Dendritic cell treated with granulocyte-macrophage colony-stimulating factor and Interleukin-4, amounts not matched to agents 40 ng/mL and 50 ng/mL, for 4 days (primary cell): Measurements from ENCODE around the gene SYNPO.
A peak's percentile ranks its signal among the peaks of the same experiment; 100 is the strongest.

Experiments
- H3K27ac Mint-ChIP-seq: one replicate; pipeline ENCODE4 v1.8.0; 2022; ENCODE audit warnings: mild to moderate bottlenecking, mixed read lengths
- H3K27me3 Mint-ChIP-seq: one replicate; pipeline ENCODE4 v1.8.0; 2022; ENCODE audit warnings: mild to moderate bottlenecking, mixed read lengths
- H3K36me3 Mint-ChIP-seq: one replicate; pipeline ENCODE4 v1.8.0; 2022; ENCODE audit warnings: low read depth, mixed read lengths
- H3K4me1 Mint-ChIP-seq: one replicate; pipeline ENCODE4 v1.8.0; 2022; ENCODE audit warnings: low read depth, mixed read lengths
- H3K4me3 Mint-ChIP-seq: one replicate; pipeline ENCODE4 v1.8.0; 2022; ENCODE audit warnings: mild to moderate bottlenecking, moderate library complexity, mixed read lengths
- H3K9me3 Mint-ChIP-seq: one replicate; pipeline ENCODE4 v1.8.0; 2022; ENCODE audit warnings: mixed read lengths
- intact Hi-C: fragments of 100-400 bp; cut with micrococcal nuclease; formaldehyde crosslinking; loops from one replicate; pipeline ENCODE4 v1.15.0; 2022

SYNPO gene

DNA sequence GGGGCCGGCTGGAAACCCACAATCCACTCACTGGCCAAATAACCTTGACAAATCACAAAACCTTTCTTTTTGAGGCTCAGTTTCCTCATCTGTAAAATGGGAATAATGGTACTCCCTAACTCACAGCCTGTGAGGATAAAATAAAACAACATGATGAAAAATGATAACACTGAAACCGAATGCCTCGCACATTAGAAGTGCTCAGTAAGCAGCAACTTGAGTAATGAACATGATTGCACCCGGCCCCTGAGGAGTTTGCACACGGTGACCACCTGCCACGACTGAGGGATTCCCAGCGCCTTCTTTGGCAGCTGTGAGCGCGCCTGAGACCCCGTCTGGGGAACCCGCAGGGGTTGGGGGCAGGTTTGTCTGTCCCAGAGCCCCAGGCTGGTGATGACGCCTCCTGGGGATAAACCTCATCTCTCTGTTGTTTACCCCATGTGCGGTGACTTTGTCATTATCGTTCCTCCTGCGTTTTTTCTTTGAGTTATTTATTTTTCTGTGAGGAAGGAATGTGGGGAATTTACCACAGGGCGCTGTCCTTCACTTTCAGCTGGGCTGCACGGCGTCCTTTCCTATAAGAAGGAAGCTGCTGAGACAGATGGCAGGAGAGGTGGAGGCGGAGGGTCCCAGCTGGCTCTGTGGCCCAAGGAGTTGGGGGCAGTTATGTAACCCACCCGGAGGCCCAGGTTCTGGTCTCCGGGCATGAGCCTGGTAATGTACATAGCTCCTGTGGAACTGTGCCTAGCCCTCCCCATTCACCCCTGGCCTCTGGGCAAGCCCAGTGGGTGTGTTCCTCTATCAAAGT, 3.0 kb upstream of the SYNPO start:
- H3K4me1 Mint-ChIP-seq, result peaks cover 45% of the 10 kb centered on the region
- intact Hi-C loops, result no loop called here
- peaks cover 26% of the 10 kb centered on the region for H3K27me3 Mint-ChIP-seq

DNA sequence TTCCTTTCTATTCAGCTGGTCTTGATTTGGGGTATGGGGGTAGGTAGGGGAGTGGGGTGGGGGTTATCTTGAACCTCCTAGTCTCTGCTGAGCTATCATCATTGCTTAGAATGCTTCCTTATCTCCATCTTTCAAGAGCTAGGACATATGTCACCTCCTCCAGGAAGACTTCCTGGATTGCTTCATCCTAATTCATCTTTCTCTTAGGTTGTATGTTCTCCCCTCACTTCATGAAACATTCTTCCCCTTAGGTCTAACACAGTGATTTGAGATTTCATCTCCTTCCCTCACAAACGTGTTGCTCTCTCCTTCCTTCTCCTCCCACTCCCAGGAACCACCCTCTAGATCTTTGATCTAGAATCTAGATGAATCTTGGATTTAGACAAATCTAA, 2.4 kb upstream of the SYNPO start:
- intact Hi-C loops, result no loop called here
- H3K9me3 Mint-ChIP-seq, result no peaks in the 10 kb centered on the region
- H3K27ac Mint-ChIP-seq, result no peak overlapping the region
- H3K36me3 Mint-ChIP-seq, result no peaks in the 10 kb centered on the region
- peaks cover 28% of the 10 kb centered on the region for H3K27me3 Mint-ChIP-seq
- peaks cover 45% of the 10 kb centered on the region for H3K4me1 Mint-ChIP-seq
- H3K4me3 Mint-ChIP-seq, result no peak overlapping the region

More for the DNA sequence above, 3.0 kb upstream of the SYNPO start:
- H3K36me3 Mint-ChIP-seq, result no peaks in the 10 kb centered on the region
- H3K9me3 Mint-ChIP-seq, result no peaks in the 10 kb centered on the region
- H3K27ac Mint-ChIP-seq, result no peak overlapping the region
- H3K4me3 Mint-ChIP-seq, result no peak overlapping the region

DNA sequence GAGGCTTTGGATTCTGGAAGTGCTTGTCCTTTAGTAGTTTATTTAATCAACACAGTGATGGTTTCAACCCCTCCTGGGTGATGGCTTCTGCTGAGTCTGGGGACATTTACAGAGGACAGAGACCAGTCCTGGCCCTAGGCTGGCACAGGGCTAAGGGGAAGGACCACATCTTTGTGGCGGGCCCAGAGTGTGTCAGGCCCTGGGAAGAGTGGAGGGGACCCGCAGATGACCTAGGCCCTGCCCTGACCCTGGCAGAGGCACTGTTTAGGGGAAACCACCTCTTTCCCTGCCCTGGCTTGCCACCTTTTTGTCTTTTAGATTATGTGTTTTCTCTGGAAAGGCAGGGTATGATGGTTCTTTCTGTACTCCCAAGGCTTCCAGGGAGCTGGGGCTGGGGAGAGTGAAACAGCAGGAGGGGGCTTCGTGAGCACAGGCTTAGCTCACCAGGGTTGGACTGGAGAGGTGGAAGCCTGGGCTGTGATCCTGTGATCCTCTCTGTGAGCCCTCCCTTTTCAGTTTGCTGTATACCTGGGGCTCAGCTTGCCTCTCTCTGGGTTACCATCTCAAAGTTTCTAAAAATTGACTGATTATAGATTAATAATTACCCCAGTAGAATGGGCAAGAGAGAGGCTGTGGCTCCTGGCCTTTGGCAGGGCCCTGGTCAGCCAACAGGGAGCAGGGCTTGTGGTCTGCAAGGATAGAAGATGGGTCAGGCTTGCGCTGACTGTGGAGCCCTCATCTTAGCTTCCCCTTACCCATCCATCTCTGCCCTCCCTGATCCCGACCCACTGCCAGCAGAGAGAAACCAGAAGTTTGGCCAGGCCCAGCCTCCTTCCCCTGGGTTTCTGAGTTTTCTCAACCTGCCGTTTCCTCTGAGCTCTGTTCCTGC, 1.7 kb upstream of the SYNPO start:
- H3K4me3 Mint-ChIP-seq, result no peak overlapping the region
- no peak overlapping the region for H3K27ac Mint-ChIP-seq
- no peaks in the 10 kb centered on the region for H3K36me3 Mint-ChIP-seq
- H3K27me3 Mint-ChIP-seq, result peaks cover 28% of the 10 kb centered on the region
- H3K9me3 Mint-ChIP-seq, result no peaks in the 10 kb centered on the region
- peaks cover 45% of the 10 kb centered on the region for H3K4me1 Mint-ChIP-seq
- intact Hi-C loops, result no loop called here

DNA sequence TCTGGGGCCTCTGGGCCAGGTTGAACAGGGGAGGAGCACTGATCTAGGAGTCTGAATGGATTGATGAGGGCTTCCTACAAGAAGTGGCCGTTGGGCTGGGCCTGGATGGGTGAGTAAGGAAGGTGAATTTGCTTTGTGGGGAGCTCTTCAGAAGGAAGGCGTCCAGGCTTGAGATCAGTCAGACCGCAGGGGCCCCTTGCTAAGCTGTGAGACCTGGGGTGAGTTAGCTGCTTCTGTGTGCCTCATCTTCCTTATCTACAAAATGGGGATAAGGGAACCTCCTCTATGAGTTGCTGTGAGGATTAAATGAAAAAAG, 1.1 kb upstream of the SYNPO start:
- no peak overlapping the region for H3K4me3 Mint-ChIP-seq
- H3K9me3 Mint-ChIP-seq, result no peaks in the 10 kb centered on the region
- H3K36me3 Mint-ChIP-seq, result no peaks in the 10 kb centered on the region
- H3K4me1 Mint-ChIP-seq, result peaks cover 45% of the 10 kb centered on the region
- peaks cover 29% of the 10 kb centered on the region for H3K27me3 Mint-ChIP-seq
- H3K27ac Mint-ChIP-seq, result no peak overlapping the region
- intact Hi-C loops, result no loop called here

DNA sequence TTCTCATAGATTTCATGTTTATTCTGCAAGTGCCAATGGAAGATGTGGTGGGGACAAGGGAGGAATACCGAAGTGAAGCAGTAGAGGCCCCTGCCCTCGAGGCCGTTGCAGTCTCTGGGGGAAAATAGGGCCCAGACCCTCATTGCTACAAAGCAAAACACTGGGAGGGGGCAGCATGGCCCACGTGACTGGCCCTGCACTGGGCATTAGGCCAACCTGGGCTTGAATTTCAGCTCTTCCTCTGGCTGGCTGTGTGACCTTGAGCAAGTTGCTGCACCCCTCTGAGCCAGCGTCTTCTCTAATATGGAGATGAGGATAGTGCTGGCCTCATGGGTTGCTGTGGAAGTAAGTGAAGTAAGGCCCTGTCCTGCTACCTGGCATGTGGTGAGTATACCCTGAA, 709 bp upstream of the SYNPO start:
- peaks cover 32% of the 10 kb centered on the region for H3K27me3 Mint-ChIP-seq
- H3K4me3 Mint-ChIP-seq, result no peak overlapping the region
- H3K27ac Mint-ChIP-seq, result peak overlapping the region; percentile 31
- no peaks in the 10 kb centered on the region for H3K36me3 Mint-ChIP-seq
- peaks cover 45% of the 10 kb centered on the region for H3K4me1 Mint-ChIP-seq
- intact Hi-C loops, result no loop called here
- no peaks in the 10 kb centered on the region for H3K9me3 Mint-ChIP-seq

DNA sequence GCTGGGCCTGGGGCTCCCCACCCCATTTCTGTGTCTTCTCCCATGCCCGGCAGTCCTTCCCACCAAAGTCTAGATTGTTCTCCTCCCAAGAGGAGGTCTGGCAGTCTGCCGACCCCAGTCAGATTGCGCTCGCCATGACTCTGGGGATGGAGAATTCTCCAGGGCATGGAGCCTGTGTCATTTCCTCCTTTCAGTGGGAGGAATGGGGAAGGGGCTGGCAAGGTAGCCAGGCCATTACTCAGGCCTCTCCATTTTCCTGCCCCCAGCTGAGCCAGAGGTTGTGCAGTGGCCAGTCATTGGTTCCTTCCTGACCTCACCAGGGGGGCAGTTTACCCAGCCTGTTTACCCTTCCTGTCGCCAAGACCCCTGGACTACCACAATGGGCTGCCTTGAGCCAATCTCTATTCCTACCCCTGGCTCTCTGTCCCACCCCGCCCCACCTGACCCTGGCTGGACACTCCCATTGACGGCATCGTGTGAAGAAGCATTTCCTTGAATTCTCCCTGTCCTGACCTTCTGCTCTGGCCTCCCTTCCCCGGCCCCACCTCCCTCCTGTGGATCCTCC, 628 bp downstream of the SYNPO start:
- peak overlapping the region; percentile 31 for H3K27ac Mint-ChIP-seq
- H3K9me3 Mint-ChIP-seq, result no peaks in the 10 kb centered on the region
- peaks cover 45% of the 10 kb centered on the region for H3K4me1 Mint-ChIP-seq
- no peaks in the 10 kb centered on the region for H3K36me3 Mint-ChIP-seq
- H3K4me3 Mint-ChIP-seq, result no peak overlapping the region
- H3K27me3 Mint-ChIP-seq, result peaks cover 26% of the 10 kb centered on the region
- intact Hi-C loops, result no loop called here

DNA sequence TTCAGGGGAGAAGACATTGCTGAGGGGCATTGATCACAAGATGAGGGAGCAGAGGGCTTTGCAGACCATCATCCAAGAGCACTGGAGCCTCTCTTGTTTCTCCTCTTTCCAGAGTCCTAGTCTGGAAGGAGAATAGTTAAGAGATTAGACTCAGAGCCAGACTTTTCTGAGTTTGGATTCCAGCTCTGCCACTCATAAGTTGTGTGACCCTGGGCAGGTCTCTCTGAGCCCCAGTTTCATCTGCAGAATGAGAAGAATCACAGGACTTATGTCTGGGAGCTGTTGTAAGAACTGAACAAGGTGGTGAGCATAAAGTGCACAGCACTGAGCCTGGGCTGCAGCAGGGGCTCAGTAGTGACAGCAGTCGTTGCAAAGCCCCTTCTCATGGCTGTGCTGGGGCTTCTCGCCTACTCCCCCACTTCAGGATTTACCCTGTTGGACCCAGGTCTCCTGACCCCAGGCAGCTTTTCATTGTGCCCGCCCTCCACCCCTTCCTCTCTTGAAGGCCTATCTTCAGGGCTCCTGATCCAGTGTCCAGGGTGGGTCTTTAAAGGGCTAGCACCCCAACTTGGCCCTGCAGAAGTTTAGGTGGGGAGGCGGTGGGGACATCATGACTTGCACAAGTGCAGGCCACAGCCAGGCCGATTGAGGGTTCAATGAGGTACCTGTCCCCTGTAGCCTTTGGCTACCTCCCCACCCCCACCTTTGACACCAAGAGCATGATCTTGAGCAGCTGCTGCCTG, 1.5 kb downstream of the SYNPO start:
- no peak overlapping the region for H3K27ac Mint-ChIP-seq
- H3K27me3 Mint-ChIP-seq, result peaks cover 19% of the 10 kb centered on the region
- intact Hi-C loops, result no loop called here
- H3K4me3 Mint-ChIP-seq, result no peak overlapping the region
- peaks cover 45% of the 10 kb centered on the region for H3K4me1 Mint-ChIP-seq
- no peaks in the 10 kb centered on the region for H3K9me3 Mint-ChIP-seq
- no peaks in the 10 kb centered on the region for H3K36me3 Mint-ChIP-seq

DNA sequence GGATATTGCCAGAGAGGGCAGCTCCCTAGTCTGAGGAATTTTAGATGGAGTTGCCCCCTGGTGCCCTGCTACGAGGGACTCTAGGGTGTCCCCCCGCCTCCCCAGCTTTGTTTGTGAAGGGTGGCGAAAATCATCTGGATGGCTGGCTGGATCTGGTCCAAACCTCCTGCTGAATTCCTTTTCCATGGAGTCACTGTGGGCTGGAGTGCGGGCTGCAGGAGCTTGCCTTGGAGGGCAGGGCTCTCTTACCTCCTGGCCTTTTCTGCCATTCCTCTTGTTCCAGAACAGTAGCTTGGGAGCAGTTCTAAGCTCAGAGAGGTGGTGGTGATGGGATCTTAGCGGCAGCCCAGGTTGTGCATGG, 2.1 kb downstream of the SYNPO start:
- H3K4me1 Mint-ChIP-seq, result peaks cover 44% of the 10 kb centered on the region
- intact Hi-C loops, result no loop called here
- peaks cover 14% of the 10 kb centered on the region for H3K27me3 Mint-ChIP-seq
- no peaks in the 10 kb centered on the region for H3K36me3 Mint-ChIP-seq
- H3K27ac Mint-ChIP-seq, result no peak overlapping the region
- no peaks in the 10 kb centered on the region for H3K9me3 Mint-ChIP-seq
- H3K4me3 Mint-ChIP-seq, result no peak overlapping the region

DNA sequence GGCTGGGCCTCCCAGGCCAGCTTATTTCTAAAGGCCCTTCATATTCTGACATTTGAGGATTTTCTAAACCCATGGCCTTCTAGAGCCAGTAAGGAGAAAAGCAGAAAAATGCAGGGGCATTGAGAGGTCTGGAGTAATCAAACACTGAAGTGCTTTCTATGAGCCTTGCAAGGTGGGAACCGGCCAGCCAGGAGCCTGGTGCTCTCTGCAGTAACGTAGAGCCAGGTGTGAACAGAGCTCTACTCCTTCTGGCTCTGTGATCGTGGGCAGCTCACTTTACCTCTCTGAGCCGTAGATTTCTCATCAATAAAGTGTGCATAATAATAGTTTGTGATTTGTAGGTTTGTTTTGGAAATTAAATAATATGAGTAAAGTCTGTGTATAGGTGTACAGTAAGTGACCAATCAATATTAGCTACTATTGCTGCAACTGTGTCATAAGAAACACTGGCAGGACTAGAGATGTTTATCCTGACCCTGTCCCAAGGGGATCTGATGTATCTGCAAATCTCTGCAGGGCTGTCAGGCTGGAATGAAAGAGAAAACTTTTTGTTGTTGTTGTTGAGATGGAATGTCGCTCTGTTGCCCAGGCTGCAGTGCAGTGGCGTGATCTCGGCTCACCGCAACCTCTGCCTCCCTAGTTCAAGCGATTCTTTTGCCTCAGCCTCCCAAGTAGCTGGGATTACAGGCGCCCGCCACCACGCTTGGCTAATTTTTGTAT, 2.7 kb downstream of the SYNPO start:
- Mint-ChIP-seq H3K36me3 (no peaks in the 10 kb centered on the region), H3K9me3 (no peaks in the 10 kb centered on the region), H3K4me1 (peaks cover 38% of the 10 kb centered on the region), H3K27ac (no peak overlapping the region), H3K4me3 (no peak overlapping the region), H3K27me3 (peaks cover 12% of the 10 kb centered on the region)
- intact Hi-C loops, result no loop called here

DNA sequence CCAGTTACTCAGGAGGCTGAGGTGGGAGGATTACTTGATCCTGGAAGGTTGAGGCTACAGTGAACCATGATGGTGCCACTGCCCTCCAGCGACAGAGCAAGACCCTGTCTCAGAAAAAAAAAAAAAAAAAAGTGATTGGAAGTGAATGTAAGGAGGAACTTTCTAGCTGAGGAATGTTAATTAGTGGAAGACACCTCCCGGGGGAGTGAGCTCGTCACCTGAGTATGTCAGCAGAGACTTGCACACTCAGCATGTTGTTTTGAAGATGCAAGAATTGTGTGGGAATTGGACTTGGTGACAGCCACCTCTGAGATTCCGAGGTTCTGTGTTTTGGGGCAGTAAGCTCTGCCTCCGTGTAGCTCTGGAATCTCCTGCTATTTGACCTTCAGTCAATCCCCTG, 3.6 kb downstream of the SYNPO start:
- Mint-ChIP-seq H3K9me3 (no peaks in the 10 kb centered on the region), H3K4me3 (no peak overlapping the region), H3K4me1 (peaks cover 32% of the 10 kb centered on the region), H3K36me3 (no peaks in the 10 kb centered on the region), H3K27ac (no peak overlapping the region), H3K27me3 (peaks cover 10% of the 10 kb centered on the region)
- intact Hi-C loops, result no loop called here

DNA sequence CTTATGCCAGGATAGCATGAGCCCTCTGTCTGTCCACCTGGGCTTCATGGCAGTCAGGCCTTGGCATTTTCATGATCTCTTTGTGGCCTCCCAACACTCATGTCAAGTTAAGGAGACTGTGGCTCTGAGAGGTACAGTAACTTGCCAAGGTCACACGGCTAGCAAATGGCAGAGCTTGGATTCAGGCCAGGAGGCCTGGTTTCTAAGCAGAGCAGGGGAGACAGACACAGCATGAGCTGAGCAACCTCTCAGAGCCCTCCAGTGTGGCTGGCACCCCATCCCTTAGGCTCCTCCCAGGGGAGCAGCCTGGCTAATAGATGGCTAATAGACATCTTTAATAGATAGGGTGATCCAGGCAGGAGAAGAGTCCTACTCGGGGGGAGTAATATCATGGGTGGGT, 4.1 kb downstream of the SYNPO start:
- intact Hi-C loops, result no loop called here
- Mint-ChIP-seq H3K9me3 (no peaks in the 10 kb centered on the region), H3K27me3 (peaks cover 9% of the 10 kb centered on the region), H3K4me3 (no peak overlapping the region), H3K27ac (no peak overlapping the region), H3K36me3 (no peaks in the 10 kb centered on the region), H3K4me1 (peaks cover 27% of the 10 kb centered on the region)

DNA sequence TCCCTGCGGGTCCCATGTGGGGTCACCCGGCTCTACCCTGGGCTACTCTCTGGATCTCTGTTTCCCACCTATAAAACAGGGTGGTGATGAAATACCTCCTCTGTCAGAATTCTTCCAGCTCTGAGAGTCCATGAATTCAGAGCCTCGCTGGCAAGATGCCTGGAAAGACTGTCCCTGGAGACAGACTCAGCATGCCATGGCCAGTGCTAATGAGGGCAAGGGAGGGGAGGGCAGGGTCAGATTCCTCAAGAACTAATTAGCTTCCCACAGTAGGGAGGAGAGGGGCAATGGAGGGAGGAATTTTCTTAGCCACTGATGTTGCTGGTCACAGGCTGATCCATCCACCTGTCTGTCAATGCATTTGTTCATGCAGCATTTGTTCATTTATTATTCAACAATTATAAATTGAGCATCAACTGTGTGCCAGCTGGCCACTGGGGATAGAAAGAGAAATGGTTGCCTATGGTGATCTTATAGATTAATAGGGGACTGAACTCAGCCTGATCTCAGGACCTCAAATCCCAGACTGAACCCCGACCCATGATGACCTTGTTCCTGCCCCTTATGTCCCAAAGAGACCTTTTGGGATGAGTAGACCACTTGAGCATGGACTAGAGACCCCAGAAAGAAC, 4.7 kb downstream of the SYNPO start:
- no peaks in the 10 kb centered on the region for H3K36me3 Mint-ChIP-seq
- H3K4me1 Mint-ChIP-seq, result peaks cover 20% of the 10 kb centered on the region
- H3K9me3 Mint-ChIP-seq, result no peaks in the 10 kb centered on the region
- H3K27ac Mint-ChIP-seq, result no peak overlapping the region
- no peak overlapping the region for H3K4me3 Mint-ChIP-seq
- peaks cover 9% of the 10 kb centered on the region for H3K27me3 Mint-ChIP-seq
- intact Hi-C loops, result no loop called here
